ENCODE data around the gene PSMD1. TPM values are rescaled to one million over a fixed set of nuclear protein-coding genes. Genes with fewer than 3 reads are reported as not detected.

PSMD1 gene
- total and polyA plus RNA-seq, 2 of the 8 experiments (the other 6 are each of a cell fraction or from before 2014, with no cell fraction given) = 179 to 272 TPM

- ChIA-PET POLR2A (ENCODE audit: partially characterized antibody) (interaction anchor here (1.0 to 1.2 kb wide), 2 partner anchors 9 to 280 kb away, joined by 4 to 6 read pairs; no protein-coding TSS in a partner anchor), CTCF (ENCODE audit: partially characterized antibody) (interaction anchor here (0.6 to 2.8 kb wide), 11 partner anchors 10 to 230 kb away, joined by 3 to 12 read pairs (median 3); no protein-coding TSS in a partner anchor)
- Histone ChIP-seq H3K79me1 (ENCODE audit: low read depth, low read length) (no peaks in the 10 kb centered on the region), H2BK15ac (ENCODE audit: low read length) (no peak overlapping the region), H3K4me2 (ENCODE audit: insufficient read depth in 1 of 2, low read depth in 2 of 2, low read length in 2 of 2) (no peak overlapping the region), H4K20me1 (replicated peaks in 1 of 2; ENCODE audit: control insufficient read depth in 1 of 2, insufficient read depth in 2 of 2, low read length in 2 of 2) (no peaks in the 10 kb centered on the region), H4K5ac (ENCODE audit: insufficient read length, low read depth, low read length) (no peak overlapping the region), H2BK12ac (ENCODE audit: low read depth, low read length) (peak overlapping the region; percentile 22; the same call in 1 of the 2 replicates), H3K36me3 (ENCODE audit: control insufficient read depth in 2 of 4, insufficient read depth in 4 of 4, low read length in 3 of 4) (no peaks in the 10 kb centered on the region), H4K8ac (ENCODE audit: extremely low read depth, insufficient read depth, low read length) (no peak overlapping the region), H3K23ac (ENCODE audit: insufficient read length) (no peak overlapping the region), H3K9me3 (ENCODE audit: insufficient read depth in 2 of 2, low read depth in 1 of 2, low read length in 1 of 2) (no peaks in the 10 kb centered on the region), H3K4me1 (replicated peaks in 1 of 4; ENCODE audit: control insufficient read depth in 3 of 4, insufficient read depth in 4 of 4, low read length in 3 of 4) (peaks cover 3 to 10% (median 6%) of the 10 kb centered on the region in 4 experiments; a peak in 6 of 7 replicates), H3K9ac (replicated peaks in 1 of 4; ENCODE audit: extremely low read depth in 1 of 4, low read depth in 3 of 4, low read length in 3 of 4) (no peak overlapping the region), H2BK120ac (replicated peaks; ENCODE audit: low read depth, low read length) (no peak overlapping the region), H3K27me3 (replicated peaks in 1 of 4; ENCODE audit: control insufficient read depth in 3 of 4, extremely low read depth in 1 of 4, insufficient read depth in 3 of 4, low read length in 3 of 4) (no peaks in the 10 kb centered on the region), H3K4ac (replicated peaks; ENCODE audit: insufficient read length, low read depth, low read length) (no peak overlapping the region), H3K18ac (ENCODE audit: extremely low read depth, low read length) (no peak overlapping the region), H2AK5ac (ENCODE audit: low read depth, low read length) (no peak overlapping the region), H4K91ac (replicated peaks; ENCODE audit: insufficient read length, low read length) (no peak overlapping the region), H3K23me2 (ENCODE audit: low read depth, low read length) (no peaks in the 10 kb centered on the region), H3K79me2 (ENCODE audit: control insufficient read depth in 1 of 2, insufficient read depth in 2 of 2, low read length in 2 of 2) (no peaks in the 10 kb centered on the region), H2BK5ac (ENCODE audit: low read depth, low read length) (no peak overlapping the region; the same call in 1 of the 2 replicates), H3K4me3 (ENCODE audit: extremely low read depth in 1 of 4, insufficient read depth in 2 of 4, low read depth in 3 of 4, low read length in 4 of 4) (no peak overlapping the region), H2AFZ (ENCODE audit: low read length) (peak overlapping the region; percentile 35; the same call in 1 of the 2 replicates), H3K14ac (ENCODE audit: insufficient read length) (no peak overlapping the region), H3K56ac (replicated peaks; ENCODE audit: insufficient read length, low read depth, low read length) (no peak overlapping the region), H3K27ac (ENCODE audit: low read depth, low read length) (no peak overlapping the region), H2BK20ac (ENCODE audit: low read length) (no peak overlapping the region)
- WGBS, 2 experiments (ENCODE audit: extremely low coverage in 1 of 2, insufficient coverage in 1 of 2, insufficient read length in 1 of 2, insufficient replicate concordance in 2 of 2, low coverage in 1 of 2, low lambda C conversion rate in 2 of 2, missing lambda C conversion rate in 1 of 2) = 92% methylated on average over 8 of the region's 8 CpGs; no CpG with 5 or more reads in 1 of the 2 experiments
- no peak for DNase-seq (ENCODE audit: low read depth in 1 of 2, low spot score in 2 of 2)
- FAIRE-seq = no peak
- TF ChIP-seq TEAD4 (IDR thresholded peaks at IDR 0.05; ENCODE audit: low read depth, low read length) = peak; percentile 52; the same call in 1 of the 2 replicates
- no peak for TF ChIP-seq CBX8 (IDR thresholded peaks at IDR 0.05; ENCODE audit: borderline replicate concordance, low read depth, low read length)
- 0 out of 2 replicates have a peak, but pooled peaks have one; percentile 1 for TF ChIP-seq ATF3 (IDR thresholded peaks at IDR 0.05; ENCODE audit: insufficient read depth, low read depth, low read length)
- no peak for TF ChIP-seq CHD1 (IDR thresholded peaks at IDR 0.05; ENCODE audit: low read depth, low read length)
- TF ChIP-seq ATF2 (IDR thresholded peaks at IDR 0.05; ENCODE audit: low read length) = no peak
- TF ChIP-seq SIN3A (conservative IDR thresholded peaks at IDR 0.05 in 1 of 2, IDR thresholded peaks at IDR 0.05 in 1 of 2; ENCODE audit: low read depth in 1 of 2, low read length in 2 of 2) = no peak
- TF ChIP-seq NANOG (IDR thresholded peaks at IDR 0.05; ENCODE audit: insufficient read depth, low read depth, low read length, poor library complexity, severe bottlenecking) = no peak
- no peak for TF ChIP-seq RAD21 (IDR thresholded peaks at IDR 0.05 in 1 of 2, conservative IDR thresholded peaks at IDR 0.05 in 1 of 2; ENCODE audit: low read depth in 2 of 2, low read length in 2 of 2)
- peak; percentile 65 for TF ChIP-seq USF2 (IDR thresholded peaks at IDR 0.05; ENCODE audit: low read length)
Measured at GRCh38 chr2:231182513-231182899, 125.8 kb downstream of the PSMD1 start.
